ENCODE measurements around the gene SETD4. TPM values are rescaled to one million over a fixed set of nuclear protein-coding genes. Genes with fewer than 3 reads are reported as not detected.

SETD4 gene
- total and polyA plus RNA-seq, 7 experiments from 2014 or later = 6.7 to 31.5 (median 20.7) TPM

DNA sequence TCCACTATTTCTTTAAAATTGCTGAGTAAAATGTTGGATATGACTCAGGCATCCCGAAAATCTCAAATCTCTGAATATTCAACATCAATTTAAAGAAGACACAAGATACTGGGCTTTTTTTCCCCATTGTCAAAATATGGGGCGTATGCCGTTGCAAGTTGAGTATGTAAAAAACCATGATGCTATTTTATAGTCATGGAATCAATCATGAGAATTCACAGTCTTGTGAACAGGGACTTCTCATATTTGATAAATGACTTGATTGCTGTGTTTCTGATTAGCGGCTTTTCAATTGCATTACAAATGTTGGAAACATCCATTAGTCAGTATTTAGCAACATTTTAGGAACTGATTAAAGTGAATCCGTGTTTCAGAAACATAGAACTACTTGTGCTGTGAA lies 45.3 kb downstream of the SETD4 start:
- intact Hi-C loops (cut with micrococcal nuclease) = no loop called here
- Mint-ChIP-seq H3K36me3 (peaks cover 0 to 3% (median 0%) of the 10 kb centered on the region in 5 donors), H3K27ac (no peak overlapping the region), H3K4me3 (no peak overlapping the region), H3K27me3 (peaks cover 0 to 16% (median 6%) of the 10 kb centered on the region in 5 donors), H3K4me1 (peaks cover 0 to 1% (median 0%) of the 10 kb centered on the region in 7 donors), H3K9me3 (no peaks in the 10 kb centered on the region)
- no peak overlapping the region for H3K27ac ChIP-seq (ENCODE audit: low read depth, low read length)
- no peaks in the 10 kb centered on the region for H3K36me3 ChIP-seq (ENCODE audit: control insufficient read depth in 2 of 3, insufficient read depth in 3 of 3, low read length in 3 of 3)
- ATAC-seq (no peak), DNase-seq (no peak)
- no peaks in the 10 kb centered on the region for H3K9me3 ChIP-seq (ENCODE audit: control insufficient read depth in 2 of 3, low read length in 3 of 3)
- H3K4me1 ChIP-seq (ENCODE audit: control insufficient read depth in 2 of 2, insufficient read depth in 2 of 2, low read length in 2 of 2) = no peaks in the 10 kb centered on the region
- H3K27me3 ChIP-seq (ENCODE audit: control insufficient read depth in 2 of 2, insufficient read depth in 2 of 2, low read length in 2 of 2) = no peaks in the 10 kb centered on the region
- ChIA-PET CTCF (no interaction called here), POLR2A (no interaction called here)
- H3K4me3 ChIP-seq (ENCODE audit: low read length) = no peak overlapping the region

DNA sequence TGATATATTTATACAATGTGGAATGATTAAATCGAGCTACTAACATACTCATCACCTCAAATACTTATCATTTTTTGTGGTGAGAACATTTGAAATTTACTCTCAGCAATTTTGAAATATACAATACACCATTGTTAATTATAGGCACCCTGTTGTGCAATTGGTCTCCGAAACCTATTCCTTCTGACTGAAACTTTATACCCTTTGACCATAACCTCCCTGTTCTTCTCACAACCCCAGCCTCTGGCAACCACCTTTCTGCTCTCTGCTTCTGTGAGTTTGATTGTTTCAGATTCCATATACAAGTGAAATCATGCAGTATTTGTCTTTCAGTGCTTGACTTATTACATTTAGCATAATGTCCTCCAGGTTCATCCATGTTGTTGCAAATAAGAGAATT lies 49.5 kb downstream of the SETD4 start:
- intact Hi-C loops (cut with micrococcal nuclease) = no loop called here
- Histone ChIP-seq H3K9me3 (ENCODE audit: control insufficient read depth in 2 of 3, low read length in 3 of 3) (no peaks in the 10 kb centered on the region), H3K4me1 (ENCODE audit: control insufficient read depth in 2 of 2, insufficient read depth in 2 of 2, low read length in 2 of 2) (no peaks in the 10 kb centered on the region), H3K27me3 (ENCODE audit: control insufficient read depth in 2 of 2, insufficient read depth in 2 of 2, low read length in 2 of 2) (no peaks in the 10 kb centered on the region), H3K27ac (ENCODE audit: low read depth, low read length) (no peak overlapping the region), H3K36me3 (ENCODE audit: control insufficient read depth in 2 of 3, insufficient read depth in 3 of 3, low read length in 3 of 3) (no peaks in the 10 kb centered on the region), H3K4me3 (ENCODE audit: low read length) (no peak overlapping the region)
- ChIA-PET POLR2A (no interaction called here), CTCF (no interaction called here)
- ATAC-seq (no peak), DNase-seq (no peak)
- Mint-ChIP-seq H3K27ac (no peak overlapping the region), H3K9me3 (no peaks in the 10 kb centered on the region), H3K4me3 (no peak overlapping the region), H3K36me3 (peaks cover 0 to 4% (median 3%) of the 10 kb centered on the region in 5 donors), H3K4me1 (no peaks in the 10 kb centered on the region), H3K27me3 (peaks cover 2 to 24% (median 8%) of the 10 kb centered on the region in 5 donors)

DNA sequence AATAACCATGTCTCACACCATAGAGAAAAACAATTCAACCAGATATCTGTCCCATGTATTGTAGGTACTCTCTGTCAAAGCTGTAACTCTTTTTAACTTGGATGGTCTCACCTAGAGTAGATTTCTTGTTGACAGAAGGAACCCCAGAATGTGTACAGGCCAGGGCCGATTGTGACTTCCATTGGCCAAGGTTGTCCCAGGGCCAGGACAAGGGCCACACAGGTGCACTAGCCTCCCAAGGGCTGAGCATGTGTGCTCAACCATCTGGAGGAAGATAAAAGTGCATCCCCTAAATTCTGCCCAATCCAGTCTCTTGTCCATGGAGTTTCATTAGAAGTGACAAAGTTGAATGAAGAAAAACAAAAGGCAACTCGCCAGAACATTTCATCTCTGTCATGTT lies 51.8 kb downstream of the SETD4 start:
- H3K27me3 Mint-ChIP-seq = peaks cover 6 to 21% (median 10%) of the 10 kb centered on the region in 5 donors
- DNase-seq (no peak), ATAC-seq (no peak)
- H3K4me3 Mint-ChIP-seq = no peak overlapping the region
- CTCF ChIA-PET = no interaction called here
- no peaks in the 10 kb centered on the region for H3K9me3 Mint-ChIP-seq
- no peaks in the 10 kb centered on the region for H3K9me3 ChIP-seq (ENCODE audit: control insufficient read depth in 2 of 3, low read length in 3 of 3)
- intact Hi-C loops (cut with micrococcal nuclease) = no loop called here
- no peaks in the 10 kb centered on the region for H3K4me1 ChIP-seq (ENCODE audit: control insufficient read depth in 2 of 2, insufficient read depth in 2 of 2, low read length in 2 of 2)
- H3K4me3 ChIP-seq (ENCODE audit: low read length) = no peak overlapping the region
- POLR2A ChIA-PET = no interaction called here
- H3K36me3 ChIP-seq (ENCODE audit: control insufficient read depth in 2 of 3, insufficient read depth in 3 of 3, low read length in 3 of 3) = no peaks in the 10 kb centered on the region
- H3K4me1 Mint-ChIP-seq = no peaks in the 10 kb centered on the region
- no peak overlapping the region for H3K27ac ChIP-seq (ENCODE audit: low read depth, low read length)
- no peaks in the 10 kb centered on the region for H3K27me3 ChIP-seq (ENCODE audit: control insufficient read depth in 2 of 2, insufficient read depth in 2 of 2, low read length in 2 of 2)
- no peak overlapping the region for H3K27ac Mint-ChIP-seq
- peaks cover 0 to 7% (median 3%) of the 10 kb centered on the region in 5 donors for H3K36me3 Mint-ChIP-seq

DNA sequence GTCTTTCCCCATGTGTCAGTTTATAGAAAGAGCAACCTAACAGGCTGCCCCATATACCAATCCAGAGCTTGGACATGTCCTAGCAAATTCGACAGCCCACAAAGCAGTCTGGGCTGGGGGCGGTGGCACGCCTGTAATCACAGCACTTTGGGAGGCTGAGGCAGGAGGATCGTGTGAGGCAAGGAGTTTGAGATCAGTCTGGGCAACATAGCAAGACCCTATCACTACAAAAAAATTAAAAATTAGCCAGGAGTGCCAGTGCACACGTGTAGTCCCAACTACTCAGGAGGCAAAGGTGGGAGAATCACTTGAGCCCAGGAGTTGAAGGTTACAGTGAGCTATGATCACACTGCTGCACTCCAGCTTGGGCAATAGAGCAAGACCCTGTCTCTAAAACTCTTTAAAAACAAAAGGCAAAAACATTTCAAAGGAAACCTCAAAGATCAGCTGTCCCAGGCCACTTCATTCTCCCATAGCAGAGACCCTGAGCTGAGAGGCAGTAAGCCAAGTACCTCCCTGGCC lies 54.4 kb downstream of the SETD4 start:
- Histone ChIP-seq H3K27ac (ENCODE audit: low read depth, low read length) (no peak overlapping the region), H3K27me3 (ENCODE audit: control insufficient read depth in 2 of 2, insufficient read depth in 2 of 2, low read length in 2 of 2) (no peaks in the 10 kb centered on the region), H3K36me3 (ENCODE audit: control insufficient read depth in 2 of 3, insufficient read depth in 3 of 3, low read length in 3 of 3) (no peaks in the 10 kb centered on the region), H3K9me3 (ENCODE audit: control insufficient read depth in 2 of 3, low read length in 3 of 3) (no peaks in the 10 kb centered on the region), H3K4me3 (ENCODE audit: low read length) (no peak overlapping the region), H3K4me1 (ENCODE audit: control insufficient read depth in 2 of 2, insufficient read depth in 2 of 2, low read length in 2 of 2) (no peaks in the 10 kb centered on the region)
- Mint-ChIP-seq H3K4me1 (no peaks in the 10 kb centered on the region), H3K27ac (no peak overlapping the region), H3K9me3 (no peaks in the 10 kb centered on the region), H3K4me3 (no peak overlapping the region), H3K27me3 (peaks cover 6 to 22% (median 8%) of the 10 kb centered on the region in 5 donors), H3K36me3 (peaks cover 0 to 4% (median 3%) of the 10 kb centered on the region in 5 donors)
- CTCF ChIA-PET = interaction anchor here (0.6 kb wide), 1 partner anchor 1313 kb away, joined by 3 read pairs; no protein-coding TSS in a partner anchor
- DNase-seq = no peak
- ATAC-seq = no peak
- intact Hi-C loops (cut with micrococcal nuclease) = no loop called here
- POLR2A ChIA-PET = no interaction called here

DNA sequence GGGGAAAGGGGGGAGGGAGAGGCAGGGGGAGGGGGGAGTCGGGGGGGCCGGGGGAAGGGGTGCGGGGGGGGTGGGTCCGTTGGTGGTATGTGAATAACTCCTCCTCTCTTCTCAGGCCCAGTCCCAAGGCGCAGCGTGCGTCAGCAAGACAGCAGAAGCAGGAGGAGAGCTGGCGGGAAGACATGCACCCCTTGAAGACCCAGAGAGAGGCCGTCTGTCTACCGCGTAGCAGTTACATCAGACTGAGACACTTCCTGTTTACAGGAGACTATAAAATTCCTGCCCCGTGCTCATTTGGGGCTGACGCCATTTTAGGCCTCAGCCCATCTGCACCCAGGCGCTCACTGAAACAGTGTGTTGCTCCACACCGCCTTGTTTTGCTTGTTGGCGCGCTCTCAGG lies 55.3 kb downstream of the SETD4 start:
- ChIA-PET CTCF (no interaction called here), POLR2A (no interaction called here)
- Mint-ChIP-seq H3K27me3 (peaks cover 8 to 28% (median 11%) of the 10 kb centered on the region in 5 donors), H3K9me3 (no peaks in the 10 kb centered on the region), H3K4me3 (no peak overlapping the region), H3K36me3 (peaks cover 0 to 4% (median 3%) of the 10 kb centered on the region in 5 donors), H3K4me1 (no peaks in the 10 kb centered on the region), H3K27ac (no peak overlapping the region)
- no peaks in the 10 kb centered on the region for H3K9me3 ChIP-seq (ENCODE audit: control insufficient read depth in 2 of 3, low read length in 3 of 3)
- H3K4me3 ChIP-seq (ENCODE audit: low read length) = no peak overlapping the region
- no peak overlapping the region for H3K27ac ChIP-seq (ENCODE audit: low read depth, low read length)
- ATAC-seq (no peak), DNase-seq (no peak)
- no peaks in the 10 kb centered on the region for H3K4me1 ChIP-seq (ENCODE audit: control insufficient read depth in 2 of 2, insufficient read depth in 2 of 2, low read length in 2 of 2)
- no peaks in the 10 kb centered on the region for H3K27me3 ChIP-seq (ENCODE audit: control insufficient read depth in 2 of 2, insufficient read depth in 2 of 2, low read length in 2 of 2)
- intact Hi-C loops (cut with micrococcal nuclease) = no loop called here
- no peaks in the 10 kb centered on the region for H3K36me3 ChIP-seq (ENCODE audit: control insufficient read depth in 2 of 3, insufficient read depth in 3 of 3, low read length in 3 of 3)

DNA sequence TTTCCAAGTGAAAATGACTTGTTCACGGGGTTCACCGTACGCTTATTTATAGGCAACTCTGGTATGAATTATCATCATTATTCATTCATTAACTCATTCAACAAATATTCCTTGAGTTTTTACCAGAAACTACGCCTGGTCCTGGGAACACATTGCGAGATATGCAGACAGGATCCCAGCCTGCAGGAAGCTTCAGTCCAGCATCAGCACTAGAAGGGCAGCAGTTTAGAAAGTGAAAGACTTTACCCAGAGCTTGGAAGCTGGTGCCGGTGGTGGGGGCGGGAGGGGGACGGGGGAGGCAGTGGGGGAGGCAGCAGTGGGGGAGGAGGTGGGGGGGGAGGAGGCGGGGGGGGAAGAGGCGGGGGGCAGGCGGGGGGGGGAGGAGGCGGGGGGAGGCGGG lies 55.9 kb downstream of the SETD4 start:
- DNase-seq = no peak
- H3K27me3 ChIP-seq (ENCODE audit: control insufficient read depth in 2 of 2, insufficient read depth in 2 of 2, low read length in 2 of 2) = no peaks in the 10 kb centered on the region
- peaks cover 0 to 4% (median 3%) of the 10 kb centered on the region in 5 donors for H3K36me3 Mint-ChIP-seq
- no peak for ATAC-seq
- intact Hi-C loops (cut with micrococcal nuclease) = no loop called here
- no peaks in the 10 kb centered on the region for H3K9me3 ChIP-seq (ENCODE audit: control insufficient read depth in 2 of 3, low read length in 3 of 3)
- H3K36me3 ChIP-seq (ENCODE audit: control insufficient read depth in 2 of 3, insufficient read depth in 3 of 3, low read length in 3 of 3) = no peaks in the 10 kb centered on the region
- no peaks in the 10 kb centered on the region for H3K4me1 Mint-ChIP-seq
- no peak overlapping the region for H3K4me3 Mint-ChIP-seq
- H3K27me3 Mint-ChIP-seq = peaks cover 5 to 34% (median 15%) of the 10 kb centered on the region in 5 donors
- ChIA-PET CTCF (no interaction called here), POLR2A (no interaction called here)
- H3K4me1 ChIP-seq (ENCODE audit: control insufficient read depth in 2 of 2, insufficient read depth in 2 of 2, low read length in 2 of 2) = no peaks in the 10 kb centered on the region
- no peak overlapping the region for H3K27ac ChIP-seq (ENCODE audit: low read depth, low read length)
- H3K9me3 Mint-ChIP-seq = no peaks in the 10 kb centered on the region
- no peak overlapping the region for H3K27ac Mint-ChIP-seq
- no peak overlapping the region for H3K4me3 ChIP-seq (ENCODE audit: low read length)

DNA sequence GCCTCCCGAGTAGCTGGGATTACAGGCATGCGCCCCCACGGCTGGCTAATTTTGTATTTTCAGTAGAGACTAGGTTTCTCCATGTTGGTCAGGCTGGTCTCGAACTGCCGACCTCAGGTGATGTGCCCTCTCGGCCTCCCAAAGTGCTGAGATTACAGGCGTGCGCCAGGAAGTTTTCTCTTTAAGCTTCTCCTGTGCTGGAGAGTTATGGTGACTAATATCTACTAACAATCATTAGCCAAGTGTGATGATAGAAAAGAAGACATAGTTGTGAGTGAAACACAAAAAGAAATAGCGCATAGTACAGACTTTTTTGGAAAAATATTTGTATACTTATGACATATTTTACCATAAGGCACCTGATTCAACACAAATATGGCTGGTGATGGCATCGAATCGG lies 56.5 kb downstream of the SETD4 start:
- no peaks in the 10 kb centered on the region for H3K9me3 ChIP-seq (ENCODE audit: control insufficient read depth in 2 of 3, low read length in 3 of 3)
- H3K36me3 Mint-ChIP-seq = peaks cover 0 to 4% (median 4%) of the 10 kb centered on the region in 5 donors
- H3K27ac ChIP-seq (ENCODE audit: low read depth, low read length) = no peak overlapping the region
- no peaks in the 10 kb centered on the region for H3K4me1 ChIP-seq (ENCODE audit: control insufficient read depth in 2 of 2, insufficient read depth in 2 of 2, low read length in 2 of 2)
- no peak overlapping the region for H3K27ac Mint-ChIP-seq
- POLR2A ChIA-PET = no interaction called here
- no peak for DNase-seq
- peaks cover 0 to under 1% (median 0%) of the 10 kb centered on the region in 11 donors for H3K9me3 Mint-ChIP-seq
- H3K27me3 ChIP-seq (ENCODE audit: control insufficient read depth in 2 of 2, insufficient read depth in 2 of 2, low read length in 2 of 2) = no peaks in the 10 kb centered on the region
- no peaks in the 10 kb centered on the region for H3K36me3 ChIP-seq (ENCODE audit: control insufficient read depth in 2 of 3, insufficient read depth in 3 of 3, low read length in 3 of 3)
- intact Hi-C loops (cut with micrococcal nuclease) = no loop called here
- H3K4me3 Mint-ChIP-seq = no peak overlapping the region
- peaks cover 2 to 40% (median 22%) of the 10 kb centered on the region in 5 donors for H3K27me3 Mint-ChIP-seq
- CTCF ChIA-PET = no interaction called here
- H3K4me1 Mint-ChIP-seq = no peaks in the 10 kb centered on the region
- ATAC-seq = no peak
- H3K4me3 ChIP-seq (ENCODE audit: low read length) = no peak overlapping the region
